H1 (cell line): ENCODE measurements around the gene JPH3. TPM values are rescaled to one million over a fixed set of nuclear protein-coding genes. Genes with fewer than 3 reads are reported as not detected.

Experiments
- CHD1 ChIP-seq: IDR thresholded peaks from 2 replicates; pipeline ENCODE4 v1.6.1; 2012; ENCODE audit warnings: low read depth, low read length, improper control_type of control experiment
- EZH2 ChIP-seq: fragments of 200-600 bp; sonication (generic); IDR thresholded peaks from 2 replicates; pipeline ENCODE4 v1.7.1; 2012; ENCODE audit warnings: low read depth, mild to moderate bottlenecking, moderate library complexity, low read length, inconsistent platforms; ENCODE audit not compliant: severe bottlenecking
- MAFK ChIP-seq: IDR thresholded peaks from 2 replicates; pipeline ENCODE4 v1.6.1; 2012; ENCODE audit warnings: low read depth, mild to moderate bottlenecking, improper control_type of control experiment, low read length
- TBP ChIP-seq: IDR thresholded peaks from 2 replicates; pipeline ENCODE4 v1.6.1; 2011; ENCODE audit warnings: low read depth, low read length, improper control_type of control experiment
- polyA plus RNA-seq, 7 experiments: library from polyadenylated mRNA; depleted of rRNA in 3 of 7; stranded (reverse) in 5 of 7; unstranded in 2 of 7; fragments of >200 nt in 5 of 7; fragments of 200-250 nt in 2 of 7; gene quantifications; 1 replicate in 5 of 7; 2 replicates in 1 of 7; 4 replicates in 1 of 7; pipeline versions ENCODE4 v1.2.1 to v1.2.3, GENCODE V29; 2011 to 2013; ENCODE audit warnings: missing spikeins in 2 of 7, mixed read lengths in 2 of 7
- total RNA-seq: library from RNA; stranded (reverse); fragmentation: NEBNext Ultra II Directional; extraction: Animal tissue kit (Norgen Biotek cat#: 25700); gene quantifications from 2 replicates; pipeline ENCODE4 v1.2.1, GENCODE V29; 2021

Gene JPH3
- total and polyA plus RNA-seq, 2 of the 8 experiments (the other 6 are each of a cell fraction or from before 2014, with no cell fraction given), result 10.3 to 28.3 TPM

DNA sequence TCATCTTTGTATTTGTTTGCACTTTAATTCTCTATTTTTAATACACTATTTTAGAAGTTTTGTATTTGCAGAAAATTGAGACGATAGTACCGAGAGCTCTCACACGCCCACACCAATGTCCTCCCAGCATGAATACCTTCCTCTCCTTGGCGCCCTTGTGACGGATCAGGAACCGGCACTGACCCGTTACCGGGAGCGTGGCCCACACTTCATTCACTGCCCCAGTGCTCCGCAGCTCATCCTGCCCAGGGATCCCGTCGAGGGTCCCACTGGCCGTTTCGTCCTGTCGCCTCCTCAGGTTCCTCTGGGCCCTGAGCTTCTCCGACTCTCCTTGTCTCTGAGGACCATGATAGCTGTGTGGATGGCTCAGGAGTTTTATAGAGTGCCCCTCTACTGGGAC, 112.9 kb downstream of the JPH3 start (continued):
- TF ChIP-seq EZH2 (no peak), TBP (no peak), CHD1 (no peak), MAFK (no peak)
